ENCODE results near the gene NRG2. TPM values are rescaled to one million over a fixed set of nuclear protein-coding genes. Genes with fewer than 3 reads are reported as not detected.

The NRG2 gene
- total RNA-seq, 2 experiments from 2014 or later = 0.08 to 0.17 TPM

GRCh38 chr5:139884734-139885133 lies 158.4 kb downstream of the NRG2 start:
- POLR2A ChIA-PET = no interaction called here
- Histone ChIP-seq H3K4me1 (ENCODE audit: insufficient read depth, low read length) (no peaks in the 10 kb centered on the region), H3K9me3 (ENCODE audit: control insufficient read depth in 1 of 2, insufficient read depth in 1 of 2, low read length in 2 of 2) (peaks cover 0 to 5% of the 10 kb centered on the region in 2 experiments), H3K36me3 (ENCODE audit: insufficient read depth, low read length) (no peaks in the 10 kb centered on the region), H3K27ac (ENCODE audit: low read depth in 1 of 2, low read length in 2 of 2) (no peak overlapping the region), H3K4me3 (ENCODE audit: low read length) (no peak overlapping the region), H3K27me3 (ENCODE audit: control insufficient read depth in 1 of 2, insufficient read depth in 2 of 2, low read length in 2 of 2) (peaks cover 0 to 4% of the 10 kb centered on the region in 2 experiments)
- DNase-seq = no peak
- Mint-ChIP-seq H3K4me3 (no peak overlapping the region), H3K27me3 (peaks cover 15% of the 10 kb centered on the region), H3K9me3 (no peaks in the 10 kb centered on the region), H3K4me1 (ENCODE audit: low read depth) (no peaks in the 10 kb centered on the region), H3K36me3 (ENCODE audit: low read depth) (no peaks in the 10 kb centered on the region), H3K27ac (no peak overlapping the region)
- CTCF ChIA-PET = no interaction called here
- TF ChIP-seq CTCF (IDR thresholded peaks at IDR 0.05) = no peak
- no peak for ATAC-seq (ENCODE audit: poor library complexity)
- intact Hi-C loops (cut with DNase I, micrococcal nuclease) = no loop called here

GRCh38 chr5:139884144-139884543 lies 159.0 kb downstream of the NRG2 start:
- ChIA-PET CTCF (no interaction called here), POLR2A (no interaction called here)
- H3K4me1 Mint-ChIP-seq (ENCODE audit: low read depth) = no peaks in the 10 kb centered on the region
- H3K9me3 Mint-ChIP-seq = no peaks in the 10 kb centered on the region
- ATAC-seq (ENCODE audit: poor library complexity) = no peak
- no peak for DNase-seq
- TF ChIP-seq CTCF (IDR thresholded peaks at IDR 0.05) = no peak
- Histone ChIP-seq H3K4me3 (ENCODE audit: low read length) (no peak overlapping the region), H3K27ac (ENCODE audit: low read depth in 1 of 2, low read length in 2 of 2) (no peak overlapping the region), H3K9me3 (ENCODE audit: control insufficient read depth in 1 of 2, insufficient read depth in 1 of 2, low read length in 2 of 2) (peaks cover 0 to 5% of the 10 kb centered on the region in 2 experiments), H3K4me1 (ENCODE audit: insufficient read depth, low read length) (no peaks in the 10 kb centered on the region), H3K36me3 (ENCODE audit: insufficient read depth, low read length) (no peaks in the 10 kb centered on the region), H3K27me3 (ENCODE audit: control insufficient read depth in 1 of 2, insufficient read depth in 2 of 2, low read length in 2 of 2) (peaks cover 0 to 4% of the 10 kb centered on the region in 2 experiments)
- H3K27ac Mint-ChIP-seq = no peak overlapping the region
- H3K4me3 Mint-ChIP-seq = no peak overlapping the region
- no peaks in the 10 kb centered on the region for H3K36me3 Mint-ChIP-seq (ENCODE audit: low read depth)
- intact Hi-C loops (cut with DNase I, micrococcal nuclease) = no loop called here
- peaks cover 15% of the 10 kb centered on the region for H3K27me3 Mint-ChIP-seq

GRCh38 chr5:139882961-139883539 lies 160.0 kb downstream of the NRG2 start:
- Mint-ChIP-seq H3K4me3 (no peak overlapping the region), H3K9me3 (no peaks in the 10 kb centered on the region), H3K36me3 (ENCODE audit: low read depth) (no peaks in the 10 kb centered on the region), H3K27ac (no peak overlapping the region), H3K4me1 (ENCODE audit: low read depth) (no peaks in the 10 kb centered on the region), H3K27me3 (peaks cover 15% of the 10 kb centered on the region)
- DNase-seq (no peak), ATAC-seq (ENCODE audit: poor library complexity) (no peak)
- Histone ChIP-seq H3K4me1 (ENCODE audit: insufficient read depth, low read length) (no peaks in the 10 kb centered on the region), H3K36me3 (ENCODE audit: insufficient read depth, low read length) (no peaks in the 10 kb centered on the region), H3K27ac (ENCODE audit: low read depth in 1 of 2, low read length in 2 of 2) (no peak overlapping the region), H3K4me3 (ENCODE audit: low read length) (no peak overlapping the region), H3K27me3 (ENCODE audit: control insufficient read depth in 1 of 2, insufficient read depth in 2 of 2, low read length in 2 of 2) (peaks cover 0 to 4% of the 10 kb centered on the region in 2 experiments), H3K9me3 (ENCODE audit: control insufficient read depth in 1 of 2, insufficient read depth in 1 of 2, low read length in 2 of 2) (peaks cover 0 to 5% of the 10 kb centered on the region in 2 experiments)
- no peak for TF ChIP-seq CTCF (IDR thresholded peaks at IDR 0.05)
- POLR2A ChIA-PET = no interaction called here
- intact Hi-C loops (cut with DNase I, micrococcal nuclease) = no loop called here
- CTCF ChIA-PET = no interaction called here
